ENCODE results near the gene PLEKHG4B.

GRCh38 chr5:136901-137300, 44.9 kb downstream of the PLEKHG4B start:
- TF ChIP-seq POLR2A (IDR thresholded peaks at IDR 0.05; ENCODE audit: low read length): no peak
- no peak for TF ChIP-seq GATA1 (IDR thresholded peaks at IDR 0.05; ENCODE audit: low read depth, low read length)
